Measurements from ENCODE around the gene ULK4.
"Not testable (repeated sequence)": the region's sequence is repeated elsewhere in the genome, so short reads cannot be mapped to it uniquely, and the experiment has no call there.

- TF ChIP-seq CTCF (conservative IDR thresholded peaks at IDR 0.05; ENCODE audit: low read length); EZH2phosphoT487 (IDR thresholded peaks at IDR 0.05; ENCODE audit: borderline replicate concordance): not testable (repeated sequence)
Measured at GRCh38 chr3:41284934-41285333, 677.0 kb downstream of the ULK4 start.
